Measurements from ENCODE around the gene CREBBP. TPM values are rescaled to one million over a fixed set of nuclear protein-coding genes. Genes with fewer than 3 reads are reported as not detected.

CREBBP gene
- total and polyA plus RNA-seq, 9 of the 15 experiments (the other 6 are each of a cell fraction or from before 2014, with no cell fraction given), result 0.70 to 24.8 (median 5.6) TPM

- TF ChIP-seq REST (IDR thresholded peaks at IDR 0.05; ENCODE audit: borderline replicate concordance), result no peak; the same call in 1 of the 2 replicates
- TF ChIP-seq REST (CRISPR knock-in tag; IDR thresholded peaks at IDR 0.05; ENCODE audit: low read depth), result peak; percentile 33; the same call in 1 of the 2 replicates
- peak; percentile 73 to 89 for TF ChIP-seq MNT (conservative IDR thresholded peaks at IDR 0.05)
- no peak for TF ChIP-seq HSF4 (CRISPR knock-in tag; IDR thresholded peaks at IDR 0.05; ENCODE audit: borderline replicate concordance)
- TF ChIP-seq ZBTB1 (CRISPR knock-in tag; IDR thresholded peaks at IDR 0.05; ENCODE audit: borderline replicate concordance, low read depth), result no peak
- no peak for TF ChIP-seq STAT5A (IDR thresholded peaks at IDR 0.05; ENCODE audit: borderline replicate concordance, low read length)
- TF ChIP-seq ZNF146 (CRISPR knock-in tag; IDR thresholded peaks at IDR 0.05; ENCODE audit: unreplicated experiment), result no peak
- no peak for TF ChIP-seq KDM4B (IDR thresholded peaks at IDR 0.05; ENCODE audit: borderline replicate concordance in 2 of 2, low read depth in 1 of 2)
- no peak for TF ChIP-seq ELK1 (CRISPR knock-in tag; IDR thresholded peaks at IDR 0.05)
- 0 out of 2 replicates have a peak, but pooled peaks have one; percentile 46 for TF ChIP-seq SMAD4 (CRISPR knock-in tag; conservative IDR thresholded peaks at IDR 0.05)
- no peak for TF ChIP-seq ZNF41 (CRISPR knock-in tag; conservative IDR thresholded peaks at IDR 0.05)
- no peak for TF ChIP-seq TCFL5 (CRISPR knock-in tag; conservative IDR thresholded peaks at IDR 0.05)
- no peak for TF ChIP-seq TFAM (CRISPR knock-in tag; conservative IDR thresholded peaks at IDR 0.05)
- no peak for TF ChIP-seq HEY1 (CRISPR knock-in tag; IDR thresholded peaks at IDR 0.05; ENCODE audit: borderline replicate concordance)
- no peak for TF ChIP-seq KDM2B (CRISPR knock-in tag; IDR thresholded peaks at IDR 0.05)
- no peak for TF ChIP-seq ILK (tag; IDR thresholded peaks at IDR 0.05; ENCODE audit: borderline replicate concordance, low read depth)
Observed at GRCh38 chr16:3717235-3718018, 163.1 kb downstream of the CREBBP start, which contains the start of gene TRAP1 (continued).

Data from K562 (cell line).